AG04450 (cell line): Measurements from ENCODE around the gene PRRX1. TPM values are rescaled to one million over a fixed set of nuclear protein-coding genes. Genes with fewer than 3 reads are reported as not detected.

Experiments used
- CTCF ChIA-PET: fragments of 300-600, 350-600 bp; formaldehyde crosslinking; extraction: SDS; loops from one replicate; lab custom pipeline; 2022; ENCODE audit warnings: antibody characterized with exemption, inconsistent platforms; lab: Charles Lee
- POLR2A ChIA-PET: fragments of 350-600 bp; formaldehyde crosslinking; extraction: SDS; loops from one replicate; lab custom pipeline; 2021; ENCODE audit warnings: antibody characterized with exemption, inconsistent platforms; lab: Yijun Ruan, JAX
- DNase-seq: peaks from one replicate; pipeline ENCODE4 v3.0.0-alpha.2; 2011; ENCODE audit warnings: low read depth, low spot score
- H3K27ac ChIP-seq: one replicate; pipeline ENCODE4 v1.5.1; 2012; ENCODE audit warnings: low read depth, low read length, control low read depth
- H3K27me3 ChIP-seq: one replicate; pipeline ENCODE4 v1.6.0; 2012; ENCODE audit warnings: low read length; ENCODE audit not compliant: control insufficient read depth, insufficient read depth
- H3K4me3 ChIP-seq: 2 replicates; pipeline ENCODE4 v1.5.1; 2011; ENCODE audit warnings: mild to moderate bottlenecking, low read depth, low read length, control low read depth
- H3K9me3 ChIP-seq: 2 replicates; pipeline ENCODE4 v1.5.1; 2012; ENCODE audit warnings: low read length; ENCODE audit not compliant: control insufficient read depth, insufficient read depth
- CTCF ChIP-seq: IDR thresholded peaks from 2 replicates; pipeline ENCODE4 v1.5.1; 2011; ENCODE audit warnings: low read depth, low read length, control low read depth, inconsistent platforms
- polyA plus RNA-seq: library from polyadenylated mRNA; depleted of rRNA; stranded (reverse); fragments of >200 nt; gene quantifications from 2 replicates; pipeline ENCODE4 v1.2.3, GENCODE V29; 2011

The PRRX1 gene
- polyA plus RNA-seq, 1 experiment, result 107 TPM

DNA sequence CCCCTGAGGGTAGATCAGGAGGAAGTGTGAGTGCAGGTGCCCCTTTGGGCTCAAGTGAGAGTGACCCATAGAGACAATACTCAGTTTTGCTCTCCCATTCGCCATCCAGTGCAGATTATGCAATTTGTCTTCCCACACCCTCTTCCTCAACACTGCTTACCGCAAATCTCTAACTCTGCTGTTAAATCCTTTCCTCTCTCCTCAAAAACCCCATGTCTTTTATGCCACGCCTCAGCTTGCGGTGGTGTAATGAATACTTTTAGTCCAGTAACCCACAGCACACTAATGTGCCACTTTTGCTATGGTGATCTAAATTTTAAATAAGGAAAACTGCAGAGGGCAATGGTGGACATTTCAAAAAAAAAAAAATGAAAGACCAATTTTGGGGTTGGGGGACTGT is 57.7 kb downstream of the PRRX1 start:
- no peak for TF ChIP-seq CTCF
- ChIA-PET POLR2A (no interaction called here), CTCF (no interaction called here)
- H3K9me3 ChIP-seq, result no peaks in the 10 kb centered on the region
- no peaks in the 10 kb centered on the region for H3K27me3 ChIP-seq
- DNase-seq, result no peak
- H3K27ac ChIP-seq, result no peak overlapping the region
- no peak overlapping the region for H3K4me3 ChIP-seq

GRCh38 chr1:170723518-170723917 is 59.6 kb downstream of the PRRX1 start:
- no peak for DNase-seq
- Histone ChIP-seq H3K9me3 (no peaks in the 10 kb centered on the region), H3K27me3 (no peaks in the 10 kb centered on the region), H3K27ac (no peak overlapping the region), H3K4me3 (no peak overlapping the region)
- ChIA-PET CTCF (interaction anchor here (0.8 to 1.2 kb wide), 2 partner anchors 648 to 795 kb away, joined by 3 read pairs; no protein-coding TSS in a partner anchor), POLR2A (no interaction called here)
- TF ChIP-seq CTCF, result no peak

GRCh38 chr1:170725326-170725725 is 61.4 kb downstream of the PRRX1 start:
- H3K27ac ChIP-seq, result no peak overlapping the region
- DNase-seq, result no peak
- no peak overlapping the region for H3K4me3 ChIP-seq
- no peak for TF ChIP-seq CTCF
- H3K9me3 ChIP-seq, result no peaks in the 10 kb centered on the region
- no peaks in the 10 kb centered on the region for H3K27me3 ChIP-seq
- ChIA-PET CTCF (no interaction called here), POLR2A (no interaction called here)

- POLR2A ChIA-PET, result no interaction called here
- no peak for DNase-seq
- H3K27ac ChIP-seq, result no peak overlapping the region
Observed at GRCh38 chr1:170727963-170728362, 64.0 kb downstream of the PRRX1 start.

More at GRCh38 chr1:170727963-170728362, 64.0 kb downstream of the PRRX1 start:
- no peak for TF ChIP-seq CTCF
- no peaks in the 10 kb centered on the region for H3K9me3 ChIP-seq
- H3K27me3 ChIP-seq, result no peaks in the 10 kb centered on the region
- H3K4me3 ChIP-seq, result no peak overlapping the region
- CTCF ChIA-PET, result no interaction called here
